Heart left ventricle (tissue), 13 donors: ENCODE results near the gene FAM118B.

ENCODE experiments used
- POLR2A ChIP-seq, 2 donors: fragments of 450-650 bp; IDR thresholded peaks; one replicate each; pipeline ENCODE4 v1.6.1; 2017; ENCODE audit warnings: antibody characterized with exemption in 2 of 2, mild to moderate bottlenecking in 2 of 2, moderate library complexity in 2 of 2
- TF ChIP-seq, protein P1 (sequence below), 12 donors: fragments of 200-600 bp; sonication (generic) in 4 of 12; IDR thresholded peaks; one replicate each; pipeline versions ENCODE4 v1.5.0 to v1.8.0; 2018 to 2022; ENCODE audit warnings: antibody characterized with exemption in 12 of 12, mild to moderate bottlenecking in 5 of 12
- donor health status: ischemic (EF 13 %, LVEDD 7.1; RV severe dilation, severe dysfunction).
- donor health status: DM: no; HTN: yes; CAD: no.
- donor health status: DM: no; HTN: no; CAD: no.
- donor health status: ischemic (EF 25% LVEDD 6.9; RV normal size, moderate dysfunction).
- donor health status: ischemic (EF 25% LVEDD 5.7; RV mildly dilated, moderate dysfunction).
- donor health status: ischemic (EF 35%, LVEDD 5.7; RV mildly dilated, moderate dysfunction).
- donor health status: nonischemic (EF 11% LVEDD 7.7; RV severe dilation, severe dysfunction).
- donor health status: DM: yes; HTN: yes; CAD: no.
- donor health status: PGD.
- donor health status: ischemic (EF 29% LVEDD 5.4; RV normal size, mild dysfunction).
- donor health status: nonischemic (EF 23%, LVEDD 6.1; RV moderate dilation, normal function).

DNA sequence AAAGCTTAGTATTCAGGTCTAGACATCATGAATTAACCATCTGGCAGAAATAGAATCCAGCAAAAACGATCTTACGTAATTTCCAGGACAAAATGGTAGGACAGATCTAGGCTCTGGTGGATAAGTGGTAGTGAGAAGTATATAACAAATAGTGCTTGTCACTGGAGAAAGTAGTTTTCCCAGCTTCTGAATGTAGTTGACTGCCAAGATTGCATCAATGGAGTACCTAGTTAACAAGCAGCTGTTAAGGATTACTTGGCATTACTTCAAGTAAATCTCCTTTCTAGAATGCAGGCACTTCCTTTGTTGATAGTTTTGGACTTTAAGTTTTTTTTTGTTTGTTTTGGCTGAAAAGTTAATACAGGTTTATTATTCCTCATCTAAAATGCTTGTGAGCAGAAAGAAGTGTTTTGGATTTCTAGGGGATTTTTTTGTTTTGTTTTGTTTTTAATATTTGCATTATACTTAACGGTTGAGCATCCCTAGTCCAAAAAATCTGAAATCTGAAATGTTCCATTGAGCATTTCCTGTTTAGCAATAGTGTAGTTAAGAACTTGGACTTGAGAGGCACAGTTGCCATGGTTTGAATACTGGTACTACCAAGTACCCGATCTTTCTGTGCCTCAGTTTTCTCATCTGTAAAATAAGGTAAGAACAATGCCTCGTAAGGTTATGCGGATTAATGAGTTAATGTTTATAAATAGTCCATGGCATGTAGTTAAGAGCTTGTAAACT, 20.3 kb downstream of the FAM118B start:
- TF ChIP-seq, protein P1, sequence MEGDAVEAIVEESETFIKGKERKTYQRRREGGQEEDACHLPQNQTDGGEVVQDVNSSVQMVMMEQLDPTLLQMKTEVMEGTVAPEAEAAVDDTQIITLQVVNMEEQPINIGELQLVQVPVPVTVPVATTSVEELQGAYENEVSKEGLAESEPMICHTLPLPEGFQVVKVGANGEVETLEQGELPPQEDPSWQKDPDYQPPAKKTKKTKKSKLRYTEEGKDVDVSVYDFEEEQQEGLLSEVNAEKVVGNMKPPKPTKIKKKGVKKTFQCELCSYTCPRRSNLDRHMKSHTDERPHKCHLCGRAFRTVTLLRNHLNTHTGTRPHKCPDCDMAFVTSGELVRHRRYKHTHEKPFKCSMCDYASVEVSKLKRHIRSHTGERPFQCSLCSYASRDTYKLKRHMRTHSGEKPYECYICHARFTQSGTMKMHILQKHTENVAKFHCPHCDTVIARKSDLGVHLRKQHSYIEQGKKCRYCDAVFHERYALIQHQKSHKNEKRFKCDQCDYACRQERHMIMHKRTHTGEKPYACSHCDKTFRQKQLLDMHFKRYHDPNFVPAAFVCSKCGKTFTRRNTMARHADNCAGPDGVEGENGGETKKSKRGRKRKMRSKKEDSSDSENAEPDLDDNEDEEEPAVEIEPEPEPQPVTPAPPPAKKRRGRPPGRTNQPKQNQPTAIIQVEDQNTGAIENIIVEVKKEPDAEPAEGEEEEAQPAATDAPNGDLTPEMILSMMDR (IDR thresholded peaks at IDR 0.05): no peak
- TF ChIP-seq POLR2A (IDR thresholded peaks at IDR 0.05): no peak
